ENCODE measurements around the gene MCOLN3. TPM values are rescaled to one million over a fixed set of nuclear protein-coding genes. Genes with fewer than 3 reads are reported as not detected.

MCOLN3 gene
- total RNA-seq, 2 donors from 2014 or later: 10.1 to 12.6 TPM

DNA sequence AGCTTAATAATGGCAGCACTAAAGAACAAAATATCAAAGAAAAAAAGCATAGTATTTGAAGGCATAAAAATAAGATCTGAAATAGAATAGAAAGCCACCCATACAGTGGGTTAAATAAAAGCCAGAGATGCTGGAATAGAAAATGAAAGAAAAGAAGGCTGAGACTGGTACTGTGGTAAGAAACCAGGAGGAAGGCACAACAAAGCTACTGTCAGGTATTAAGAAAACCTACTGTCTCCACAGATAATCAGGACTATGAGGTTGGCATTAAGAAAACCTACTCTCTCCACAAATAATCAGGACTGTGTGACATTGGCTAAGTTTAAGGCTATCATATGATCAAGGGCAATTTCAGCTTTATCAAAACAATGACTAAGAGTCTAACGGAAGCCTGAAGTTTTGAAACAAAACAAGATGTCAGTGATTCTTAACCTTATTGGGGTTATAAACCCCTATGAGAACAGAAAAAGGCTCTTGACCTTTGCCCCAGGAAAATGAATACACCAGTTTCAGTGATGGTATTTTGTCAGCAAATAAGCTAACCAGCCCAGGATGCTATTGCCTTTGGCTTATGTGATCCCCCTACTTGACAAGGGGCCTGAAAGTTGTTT is 75.8 kb downstream of the MCOLN3 start:
- no peaks in the 10 kb centered on the region for H3K9me3 Mint-ChIP-seq
- no peaks in the 10 kb centered on the region for H3K4me1 Mint-ChIP-seq
- peaks cover 1% of the 10 kb centered on the region for H3K27me3 Mint-ChIP-seq (ENCODE audit: insufficient read depth)

GRCh38 chr1:84971957-84972356 is 76.3 kb downstream of the MCOLN3 start:
- Histone ChIP-seq H3K9me3 (ENCODE audit: control insufficient read depth, low read length) (no peaks in the 10 kb centered on the region), H3K27me3 (ENCODE audit: control insufficient read depth, insufficient read depth, low read length, poor library complexity, severe bottlenecking) (no peaks in the 10 kb centered on the region), H3K9ac (ENCODE audit: extremely low read depth, low read length, poor library complexity, severe bottlenecking) (no peak overlapping the region), H3K27ac (ENCODE audit: low read depth, low read length) (no peak overlapping the region), H3K36me3 (ENCODE audit: control insufficient read depth, insufficient read depth, low read length) (no peaks in the 10 kb centered on the region), H3K4me3 (ENCODE audit: low read length) (no peak overlapping the region), H3K4me1 (ENCODE audit: control insufficient read depth, insufficient read depth, low read length) (no peaks in the 10 kb centered on the region)
- WGBS, 2 experiments (ENCODE audit: insufficient coverage in 1 of 2, insufficient read length in 1 of 2): 97% methylated on average over 2 of the region's 2 CpGs; no CpG with 5 or more reads in 1 of the 2 experiments
- H3K27me3 Mint-ChIP-seq (ENCODE audit: insufficient read depth): peaks cover 1% of the 10 kb centered on the region
- no peak overlapping the region for H3K4me3 Mint-ChIP-seq
- H3K4me1 Mint-ChIP-seq: no peaks in the 10 kb centered on the region
- no peaks in the 10 kb centered on the region for H3K9me3 Mint-ChIP-seq
- TF ChIP-seq, protein P1, sequence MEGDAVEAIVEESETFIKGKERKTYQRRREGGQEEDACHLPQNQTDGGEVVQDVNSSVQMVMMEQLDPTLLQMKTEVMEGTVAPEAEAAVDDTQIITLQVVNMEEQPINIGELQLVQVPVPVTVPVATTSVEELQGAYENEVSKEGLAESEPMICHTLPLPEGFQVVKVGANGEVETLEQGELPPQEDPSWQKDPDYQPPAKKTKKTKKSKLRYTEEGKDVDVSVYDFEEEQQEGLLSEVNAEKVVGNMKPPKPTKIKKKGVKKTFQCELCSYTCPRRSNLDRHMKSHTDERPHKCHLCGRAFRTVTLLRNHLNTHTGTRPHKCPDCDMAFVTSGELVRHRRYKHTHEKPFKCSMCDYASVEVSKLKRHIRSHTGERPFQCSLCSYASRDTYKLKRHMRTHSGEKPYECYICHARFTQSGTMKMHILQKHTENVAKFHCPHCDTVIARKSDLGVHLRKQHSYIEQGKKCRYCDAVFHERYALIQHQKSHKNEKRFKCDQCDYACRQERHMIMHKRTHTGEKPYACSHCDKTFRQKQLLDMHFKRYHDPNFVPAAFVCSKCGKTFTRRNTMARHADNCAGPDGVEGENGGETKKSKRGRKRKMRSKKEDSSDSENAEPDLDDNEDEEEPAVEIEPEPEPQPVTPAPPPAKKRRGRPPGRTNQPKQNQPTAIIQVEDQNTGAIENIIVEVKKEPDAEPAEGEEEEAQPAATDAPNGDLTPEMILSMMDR (conservative IDR thresholded peaks at IDR 0.05): no peak
- no peak for DNase-seq
- H3K36me3 Mint-ChIP-seq (ENCODE audit: low read depth): no peaks in the 10 kb centered on the region
- no peak overlapping the region for H3K27ac Mint-ChIP-seq

More for the DNA sequence above, 75.8 kb downstream of the MCOLN3 start:
- 93% methylated on average over 1 of the region's 1 CpG; no CpG with 5 or more reads in 1 of the 2 experiments for WGBS, 2 experiments (ENCODE audit: insufficient coverage in 1 of 2, insufficient read length in 1 of 2)
- no peaks in the 10 kb centered on the region for H3K4me1 ChIP-seq (ENCODE audit: control insufficient read depth, insufficient read depth, low read length)
- DNase-seq: no peak
- no peaks in the 10 kb centered on the region for H3K27me3 ChIP-seq (ENCODE audit: control insufficient read depth, insufficient read depth, low read length, poor library complexity, severe bottlenecking)
- TF ChIP-seq, protein P1 (conservative IDR thresholded peaks at IDR 0.05): no peak
- no peak overlapping the region for H3K9ac ChIP-seq (ENCODE audit: extremely low read depth, low read length, poor library complexity, severe bottlenecking)
- no peak overlapping the region for H3K4me3 ChIP-seq (ENCODE audit: low read length)
- no peaks in the 10 kb centered on the region for H3K9me3 ChIP-seq (ENCODE audit: control insufficient read depth, low read length)
- Mint-ChIP-seq H3K27ac (no peak overlapping the region), H3K4me3 (no peak overlapping the region), H3K36me3 (ENCODE audit: low read depth) (no peaks in the 10 kb centered on the region)
- no peak overlapping the region for H3K27ac ChIP-seq (ENCODE audit: low read depth, low read length)
- no peaks in the 10 kb centered on the region for H3K36me3 ChIP-seq (ENCODE audit: control insufficient read depth, insufficient read depth, low read length)

GRCh38 chr1:84969489-84970250 is 78.6 kb downstream of the MCOLN3 start:
- H3K36me3 ChIP-seq (ENCODE audit: control insufficient read depth, insufficient read depth, low read length): no peaks in the 10 kb centered on the region
- Mint-ChIP-seq H3K4me3 (no peak overlapping the region), H3K9me3 (peaks cover 4% of the 10 kb centered on the region), H3K4me1 (no peaks in the 10 kb centered on the region), H3K27me3 (ENCODE audit: insufficient read depth) (peaks cover 1% of the 10 kb centered on the region), H3K36me3 (ENCODE audit: low read depth) (no peaks in the 10 kb centered on the region), H3K27ac (no peak overlapping the region)
- H3K4me1 ChIP-seq (ENCODE audit: control insufficient read depth, insufficient read depth, low read length): no peaks in the 10 kb centered on the region
- H3K9ac ChIP-seq (ENCODE audit: extremely low read depth, low read length, poor library complexity, severe bottlenecking): no peak overlapping the region
- no peaks in the 10 kb centered on the region for H3K9me3 ChIP-seq (ENCODE audit: control insufficient read depth, low read length)
- no peaks in the 10 kb centered on the region for H3K27me3 ChIP-seq (ENCODE audit: control insufficient read depth, insufficient read depth, low read length, poor library complexity, severe bottlenecking)
- WGBS, 2 experiments (ENCODE audit: insufficient coverage in 1 of 2, insufficient read length in 1 of 2): 90 to 93% methylated on average over 5 to 7 of the region's 7 CpGs
- no peak overlapping the region for H3K27ac ChIP-seq (ENCODE audit: low read depth, low read length)
- DNase-seq: no peak
- TF ChIP-seq, protein P1 (conservative IDR thresholded peaks at IDR 0.05): no peak
- H3K4me3 ChIP-seq (ENCODE audit: low read length): no peak overlapping the region
